ENCODE results near the gene LYZL4. TPM values are rescaled to one million over a fixed set of nuclear protein-coding genes. Genes with fewer than 3 reads are reported as not detected.

Gene LYZL4
- total and polyA plus RNA-seq, 10 of the 15 experiments (the other 5 are each of a cell fraction or from before 2014, with no cell fraction given) = 0.10 to 0.11 (median 0.11) TPM; not detected in 7

DNA sequence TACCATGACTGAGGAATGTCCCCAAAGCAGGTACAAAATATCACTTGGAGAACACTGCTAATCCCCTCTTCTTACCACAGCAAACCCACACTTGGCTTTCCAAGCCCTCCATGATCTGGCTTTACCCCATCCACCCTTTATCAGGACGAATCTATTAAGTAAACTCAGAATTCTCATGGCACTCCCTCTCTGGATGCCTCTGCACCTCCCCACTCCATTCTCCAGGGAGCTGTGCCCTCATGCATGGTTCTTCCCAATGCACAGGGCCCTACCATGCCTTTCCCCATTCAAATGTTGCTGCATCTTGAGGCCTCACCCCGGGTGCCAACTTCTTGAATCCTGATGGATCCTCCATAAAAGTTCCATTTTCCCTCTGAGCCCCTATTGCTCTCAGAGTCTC, 2.3 kb downstream of the LYZL4 start:
- H3K9me3 ChIP-seq (replicated peaks; ENCODE audit: control insufficient read depth, insufficient read depth, low read length) = no peaks in the 10 kb centered on the region
- no TSS peak for BruUV-seq (replicated peaks)
- H3K27ac ChIP-seq (ENCODE audit: control insufficient read depth, insufficient read depth) = no peak overlapping the region
- DNase-seq (ENCODE audit: low read depth, low spot score) (no peak), FAIRE-seq (no peak), ATAC-seq (no peak)
- H3K4me2 ChIP-seq (ENCODE audit: control insufficient read depth, insufficient read depth) = no peak overlapping the region
- ChIA-PET POLR2A (no interaction called here), CTCF (interaction anchor here (0.5 kb wide), 1 partner anchor 371 kb away, joined by 3 read pairs; no protein-coding TSS in a partner anchor), SMC1A (ENCODE audit: uncharacterized antibody, unreplicated experiment) (no interaction called here), RAD21 (ENCODE audit: unreplicated experiment) (no interaction called here)
- H3K4me3 ChIP-seq = no peak overlapping the region
- H4K20me1 ChIP-seq (ENCODE audit: control insufficient read depth, insufficient read depth) = no peaks in the 10 kb centered on the region
- in situ Hi-C loops (cut with MboI) = no loop called here
- no peaks in the 10 kb centered on the region for H3K4me1 ChIP-seq (ENCODE audit: control insufficient read depth, insufficient read depth, low read length)
- intact Hi-C loops (cut with micrococcal nuclease; ENCODE audit: unreplicated experiment) = no loop called here
- no peak for TF ChIP-seq EED (IDR thresholded peaks at IDR 0.05; ENCODE audit: low read depth)
- no peak for TF ChIP-seq MTA3 (IDR thresholded peaks at IDR 0.05; ENCODE audit: borderline replicate concordance, low read length)
- TF ChIP-seq HDAC2 (IDR thresholded peaks at IDR 0.05) = no peak
- TF ChIP-seq FOXM1 (IDR thresholded peaks at IDR 0.05; ENCODE audit: low read depth, low read length) = no peak
- TF ChIP-seq, protein P1, sequence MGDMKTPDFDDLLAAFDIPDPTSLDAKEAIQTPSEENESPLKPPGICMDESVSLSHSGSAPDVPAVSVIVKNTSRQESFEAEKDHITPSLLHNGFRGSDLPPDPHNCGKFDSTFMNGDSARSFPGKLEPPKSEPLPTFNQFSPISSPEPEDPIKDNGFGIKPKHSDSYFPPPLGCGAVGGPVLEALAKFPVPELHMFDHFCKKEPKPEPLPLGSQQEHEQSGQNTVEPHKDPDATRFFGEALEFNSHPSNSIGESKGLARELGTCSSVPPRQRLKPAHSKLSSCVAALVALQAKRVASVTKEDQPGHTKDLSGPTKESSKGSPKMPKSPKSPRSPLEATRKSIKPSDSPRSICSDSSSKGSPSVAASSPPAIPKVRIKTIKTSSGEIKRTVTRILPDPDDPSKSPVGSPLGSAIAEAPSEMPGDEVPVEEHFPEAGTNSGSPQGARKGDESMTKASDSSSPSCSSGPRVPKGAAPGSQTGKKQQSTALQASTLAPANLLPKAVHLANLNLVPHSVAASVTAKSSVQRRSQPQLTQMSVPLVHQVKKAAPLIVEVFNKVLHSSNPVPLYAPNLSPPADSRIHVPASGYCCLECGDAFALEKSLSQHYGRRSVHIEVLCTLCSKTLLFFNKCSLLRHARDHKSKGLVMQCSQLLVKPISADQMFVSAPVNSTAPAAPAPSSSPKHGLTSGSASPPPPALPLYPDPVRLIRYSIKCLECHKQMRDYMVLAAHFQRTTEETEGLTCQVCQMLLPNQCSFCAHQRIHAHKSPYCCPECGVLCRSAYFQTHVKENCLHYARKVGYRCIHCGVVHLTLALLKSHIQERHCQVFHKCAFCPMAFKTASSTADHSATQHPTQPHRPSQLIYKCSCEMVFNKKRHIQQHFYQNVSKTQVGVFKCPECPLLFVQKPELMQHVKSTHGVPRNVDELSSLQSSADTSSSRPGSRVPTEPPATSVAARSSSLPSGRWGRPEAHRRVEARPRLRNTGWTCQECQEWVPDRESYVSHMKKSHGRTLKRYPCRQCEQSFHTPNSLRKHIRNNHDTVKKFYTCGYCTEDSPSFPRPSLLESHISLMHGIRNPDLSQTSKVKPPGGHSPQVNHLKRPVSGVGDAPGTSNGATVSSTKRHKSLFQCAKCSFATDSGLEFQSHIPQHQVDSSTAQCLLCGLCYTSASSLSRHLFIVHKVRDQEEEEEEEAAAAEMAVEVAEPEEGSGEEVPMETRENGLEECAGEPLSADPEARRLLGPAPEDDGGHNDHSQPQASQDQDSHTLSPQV (IDR thresholded peaks at IDR 0.05) = no peak
- no peak for TF ChIP-seq RAD51 (IDR thresholded peaks at IDR 0.05)
- TF ChIP-seq, protein P2, sequence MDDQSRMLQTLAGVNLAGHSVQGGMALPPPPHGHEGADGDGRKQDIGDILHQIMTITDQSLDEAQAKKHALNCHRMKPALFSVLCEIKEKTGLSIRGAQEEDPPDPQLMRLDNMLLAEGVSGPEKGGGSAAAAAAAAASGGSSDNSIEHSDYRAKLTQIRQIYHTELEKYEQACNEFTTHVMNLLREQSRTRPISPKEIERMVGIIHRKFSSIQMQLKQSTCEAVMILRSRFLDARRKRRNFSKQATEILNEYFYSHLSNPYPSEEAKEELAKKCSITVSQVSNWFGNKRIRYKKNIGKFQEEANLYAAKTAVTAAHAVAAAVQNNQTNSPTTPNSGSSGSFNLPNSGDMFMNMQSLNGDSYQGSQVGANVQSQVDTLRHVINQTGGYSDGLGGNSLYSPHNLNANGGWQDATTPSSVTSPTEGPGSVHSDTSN (IDR thresholded peaks at IDR 0.05; ENCODE audit: insufficient replicate concordance, low read depth, low read length) = no peak
- H3K27me3 ChIP-seq (replicated peaks in 1 of 2; ENCODE audit: control insufficient read depth in 2 of 2, insufficient read depth in 2 of 2, low read length in 1 of 2) = peaks cover 0 to 3% of the 10 kb centered on the region in 2 experiments; a peak in 1 of 4 replicates
- H3K79me2 ChIP-seq (ENCODE audit: control insufficient read depth, insufficient read depth, low read length) = no peaks in the 10 kb centered on the region
- H3K9ac ChIP-seq (ENCODE audit: control insufficient read depth, insufficient read depth, low read length) = no peak overlapping the region
- no peak overlapping the region for H2AFZ ChIP-seq (ENCODE audit: control insufficient read depth, low read depth, low read length)
- WGBS (ENCODE audit: insufficient coverage, insufficient replicate concordance, low lambda C conversion rate, missing lambda C conversion rate) = 0% methylated on average over 2 of the region's 2 CpGs
- H3K36me3 ChIP-seq (ENCODE audit: control insufficient read depth in 2 of 2, insufficient read depth in 2 of 2, low read length in 1 of 2) = no peaks in the 10 kb centered on the region

All from GM12878 (cell line).